Activated T-cell treated with anti-CD3 and anti-CD28 coated beads for 4 hours (primary cell): ENCODE results near the gene PWWP3B.
"Not testable (repeated sequence)": the region's sequence is repeated elsewhere in the genome, so short reads cannot be mapped to it uniquely, and the experiment has no call there.

Experiments used
- DNase-seq: peaks from one replicate; pipeline ENCODE4 v3.0.0-alpha.2; 2020

PWWP3B gene

GRCh38 chrX:106168107-106168506, at the start of gene PWWP3B:
TSS of gene PWWP3B (plus strand) at chrX:106168305. CDS start at chrX:106205433, 37,128 bp downstream.
- no peak for DNase-seq

DNA sequence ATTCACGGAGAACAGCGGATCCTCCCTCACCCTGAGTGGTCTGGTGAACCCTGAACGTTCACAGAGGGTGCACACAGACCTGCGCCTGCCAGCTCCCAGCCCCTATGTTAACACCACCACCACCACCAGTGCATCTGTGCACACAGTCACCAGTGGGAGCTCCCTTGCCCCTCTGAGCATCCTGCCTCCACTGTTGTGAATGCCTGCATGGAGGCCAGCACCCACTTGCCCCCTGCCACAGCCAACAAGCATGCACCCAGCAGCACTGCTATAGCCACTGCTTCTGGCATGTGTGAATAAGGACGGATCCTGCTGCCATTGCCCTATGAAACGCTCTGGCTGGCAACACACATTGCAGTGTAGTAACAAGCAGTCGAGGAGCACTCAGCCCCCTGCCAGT, 29.1 kb upstream of the PWWP3B start:
- no peak for DNase-seq

DNA sequence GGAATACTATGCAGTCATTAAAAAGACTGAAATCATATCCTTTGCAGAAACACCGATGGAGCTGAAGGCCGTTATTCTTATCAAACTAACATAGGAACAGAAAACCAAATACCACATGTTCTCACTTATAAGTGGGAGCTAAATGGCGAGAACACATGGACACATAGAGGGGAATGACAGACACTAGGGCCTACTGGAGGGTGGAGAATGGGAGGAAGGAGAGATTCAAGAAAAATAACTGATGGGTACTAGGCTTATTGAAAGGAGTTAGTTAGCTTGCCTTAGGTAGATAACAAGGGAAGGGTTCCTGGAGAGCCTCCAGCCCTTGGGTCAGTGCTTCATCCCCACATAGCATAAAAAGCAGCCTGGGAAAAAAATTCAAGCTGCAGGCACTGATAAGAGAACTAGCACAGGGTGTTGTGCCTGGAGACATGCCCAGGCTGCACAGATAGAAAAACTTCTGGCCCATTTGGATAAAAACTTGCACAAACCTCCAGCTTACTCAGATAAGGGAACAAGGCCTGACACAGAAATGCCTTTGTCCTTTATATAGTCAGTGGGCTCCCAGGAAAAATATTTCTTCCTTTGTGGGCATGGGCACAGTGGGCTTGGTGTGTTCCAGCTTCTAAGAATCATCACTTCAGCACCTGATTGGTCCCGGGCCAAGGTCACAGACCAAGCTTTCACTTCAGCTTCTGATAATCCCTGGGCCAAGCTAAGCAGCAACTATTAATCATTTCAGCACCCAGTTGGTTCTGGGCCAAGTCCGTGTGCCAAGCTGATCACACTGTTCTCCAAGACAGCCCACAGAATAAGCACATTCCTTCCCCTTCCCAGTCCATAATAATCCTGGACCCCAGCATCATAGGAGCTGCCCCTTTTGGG, 23.1 kb upstream of the PWWP3B start:
- DNase-seq: no peak

GRCh38 chrX:106150701-106151100, 17.4 kb upstream of the PWWP3B start:
- no peak for DNase-seq

DNA sequence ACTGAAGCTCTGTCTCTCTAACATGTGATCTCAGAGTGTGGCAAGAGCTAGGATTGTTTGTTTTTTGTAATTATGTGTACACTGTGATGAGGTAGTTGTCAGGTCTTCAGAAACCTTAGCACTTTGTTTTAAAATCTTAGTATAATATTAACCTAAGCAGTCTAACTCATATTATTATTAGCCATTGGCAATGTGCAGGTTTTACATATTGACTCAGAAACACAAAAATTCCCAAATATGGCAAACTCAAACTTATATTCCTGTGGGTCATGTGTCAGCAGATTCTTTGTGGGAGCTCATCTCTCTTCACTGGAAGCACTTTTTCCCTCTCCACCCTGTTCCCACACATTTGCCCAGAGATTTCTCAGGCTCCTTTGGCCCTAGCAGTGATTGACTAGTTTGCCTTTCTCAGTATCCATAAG, 8.2 kb upstream of the PWWP3B start:
- DNase-seq: no peak

DNA sequence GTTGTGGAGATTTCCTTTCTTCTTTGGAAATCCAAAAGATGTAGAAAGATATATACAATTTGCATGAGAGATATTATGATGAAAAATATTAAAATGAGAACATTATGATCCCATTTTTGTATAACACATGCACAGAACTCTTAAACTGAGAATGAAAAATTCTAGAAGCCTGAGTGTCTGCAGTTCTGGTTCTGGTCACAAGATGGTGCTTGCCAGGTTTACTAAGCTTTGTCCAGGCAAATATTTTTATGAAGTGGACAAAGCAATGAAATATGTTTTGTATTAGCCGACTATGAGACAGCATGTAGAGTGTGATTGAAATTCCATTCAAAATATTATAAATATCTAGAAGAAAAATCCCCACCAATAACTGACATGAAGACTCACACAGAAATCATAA, 2.2 kb downstream of the PWWP3B start:
- no peak for DNase-seq

- DNase-seq: no peak
Observed at GRCh38 chrX:106171293-106171820, 3.3 kb downstream of the PWWP3B start.

- DNase-seq: no peak
Observed at GRCh38 chrX:106177106-106177981, 9.2 kb downstream of the PWWP3B start.

DNA sequence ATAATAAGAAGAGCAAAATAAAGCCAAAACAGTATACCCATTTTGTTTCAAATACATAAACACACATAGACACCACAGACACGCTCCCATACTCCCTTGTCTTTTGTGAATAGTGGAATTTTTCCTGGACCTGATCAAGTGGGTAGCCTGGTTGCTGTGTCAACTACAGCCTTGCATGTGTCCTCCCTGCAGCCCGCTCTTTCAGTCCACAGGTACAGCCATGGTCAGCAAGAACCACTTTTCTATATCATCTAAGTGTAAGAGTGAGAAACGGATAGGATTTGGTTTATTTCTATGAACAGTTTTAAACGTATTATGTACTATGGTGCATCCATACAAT, 9.8 kb downstream of the PWWP3B start:
- no peak for DNase-seq

DNA sequence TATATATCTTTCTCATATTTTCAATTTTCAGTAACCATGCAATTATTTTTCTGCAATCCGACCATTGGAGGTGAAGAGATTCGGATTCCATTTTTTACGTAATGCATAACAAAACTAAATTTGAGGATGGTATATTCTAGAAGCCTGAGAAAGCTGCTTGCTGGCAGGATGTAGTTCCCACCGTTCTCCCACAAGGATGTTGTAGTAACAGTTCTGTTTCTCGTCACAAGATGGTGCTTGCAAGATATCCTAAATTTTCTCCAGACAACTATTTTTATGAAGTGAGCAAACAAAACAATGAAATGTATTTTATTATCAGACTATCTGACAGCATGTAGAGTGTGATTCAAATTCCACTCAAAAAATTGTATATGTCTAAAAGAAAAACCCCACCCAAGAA, 10.7 kb downstream of the PWWP3B start:
- no peak for DNase-seq

DNA sequence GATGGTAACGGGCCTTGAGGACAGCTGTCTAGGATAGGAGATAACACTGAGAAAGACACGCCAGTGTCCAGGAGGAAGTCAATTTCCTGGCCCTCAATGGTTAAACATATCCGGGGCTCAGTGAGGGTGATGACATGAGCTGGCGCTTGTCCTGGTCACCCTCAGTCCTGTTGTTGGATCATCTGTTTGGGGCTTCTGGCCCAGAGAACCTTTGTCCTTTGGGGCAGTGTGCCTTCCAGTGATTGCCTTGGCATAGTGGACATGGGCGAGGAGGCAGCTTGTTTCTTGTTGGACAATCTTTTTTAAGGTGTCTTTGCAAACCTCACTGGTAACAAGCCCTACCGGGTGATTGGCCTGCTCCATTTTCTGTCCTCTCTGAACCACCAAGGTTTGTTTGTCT, 15.6 kb downstream of the PWWP3B start:
- DNase-seq: not testable (repeated sequence)

DNA sequence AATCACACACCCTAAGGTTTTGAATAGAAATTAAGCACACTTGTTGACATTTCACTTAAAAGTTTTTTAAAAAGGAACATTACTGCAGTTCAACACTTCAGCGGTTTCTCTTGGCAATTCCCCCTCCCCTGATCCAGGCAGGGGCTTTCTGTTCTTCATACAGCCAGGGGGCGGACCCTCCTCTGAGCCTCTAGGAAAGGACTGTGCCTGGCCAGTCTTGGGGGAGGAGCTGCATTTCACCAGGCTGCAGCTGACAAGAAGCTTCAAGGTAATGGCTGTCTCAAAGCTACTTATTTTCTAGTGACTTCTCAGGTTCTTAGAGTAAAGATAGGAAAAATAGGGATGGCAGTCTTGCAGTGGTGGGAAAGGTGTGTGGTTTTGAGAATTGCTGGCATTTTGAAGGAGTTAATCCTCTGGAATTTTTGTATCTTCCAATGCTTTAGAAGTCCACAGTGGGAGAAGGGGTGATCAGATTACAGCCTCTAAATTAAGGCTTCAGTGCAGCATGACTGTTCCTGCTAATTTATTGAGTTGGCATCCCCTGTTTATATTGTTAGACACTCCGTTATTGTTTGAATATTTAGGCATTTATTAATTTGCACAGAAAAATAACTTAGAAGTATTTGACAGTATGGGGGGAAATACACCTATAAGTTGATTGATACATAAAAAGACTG, 33.5 kb downstream of the PWWP3B start:
- DNase-seq: no peak

GRCh38 chrX:106203315-106203714, 35.2 kb downstream of the PWWP3B start:
- DNase-seq: no peak

- no peak for DNase-seq
Observed at GRCh38 chrX:106208154-106208553, 40.0 kb downstream of the PWWP3B start.
